OCI-LY1 (cell line): ENCODE measurements around the gene CYTH4.

Source experiments
- H2AFZ ChIP-seq: fragments of 200-600 bp; sonication (generic), shearing (Covaris generic); 2 replicates; pipeline ENCODE4 v1.6.0; 2014; ENCODE audit warnings: antibody characterized with exemption, mild to moderate bottlenecking, low read length
- H3F3A ChIP-seq: fragments of 200-600 bp; sonication (generic), shearing (Covaris generic); 2 replicates; pipeline ENCODE4 v1.6.0; 2014; ENCODE audit warnings: mild to moderate bottlenecking, antibody characterized with exemption, low read length, moderate library complexity; ENCODE audit not compliant: insufficient read depth
- H3K27ac ChIP-seq: fragments of 200-600 bp; sonication (generic); 2 replicates; pipeline ENCODE4 v1.5.1; 2014; ENCODE audit warnings: low read length, mixed run types, mild to moderate bottlenecking, low read depth; ENCODE audit not compliant: poor library complexity, severe bottlenecking
- H3K27me3 ChIP-seq: fragments of 200-600 bp; sonication (generic); 2 replicates; pipeline ENCODE4 v1.6.0; 2014; ENCODE audit warnings: antibody characterized with exemption, mild to moderate bottlenecking, low read length, moderate library complexity; ENCODE audit not compliant: insufficient read depth
- H3K36me3 ChIP-seq: fragments of 200-600 bp; sonication (generic); 2 replicates; pipeline ENCODE4 v1.6.1; 2014; ENCODE audit warnings: mild to moderate bottlenecking, antibody characterized with exemption, low read length, moderate library complexity, mixed read lengths; ENCODE audit not compliant: insufficient read depth
- H3K4me1 ChIP-seq: fragments of 200-600 bp; sonication (generic); 2 replicates; pipeline ENCODE4 v1.5.1; 2014; ENCODE audit warnings: mild to moderate bottlenecking, low read length, moderate library complexity; ENCODE audit not compliant: insufficient read depth, severe bottlenecking
- H3K4me2 ChIP-seq: fragments of 200-600 bp; sonication (generic), shearing (Covaris generic); 2 replicates; pipeline ENCODE4 v1.6.1; 2014; ENCODE audit warnings: low read length
- H3K4me3 ChIP-seq: fragments of 200-600 bp; sonication (generic); 2 replicates; pipeline ENCODE4 v1.5.1; 2014; ENCODE audit warnings: low read length, low read depth, mild to moderate bottlenecking, mixed read lengths; ENCODE audit not compliant: poor library complexity, severe bottlenecking
- H3K79me2 ChIP-seq: fragments of 200-600 bp; shearing (Covaris generic); 2 replicates; pipeline ENCODE4 v1.6.1; 2016; ENCODE audit warnings: mixed run types, low read length, mixed read lengths; ENCODE audit not compliant: insufficient read depth
- H3K9ac ChIP-seq: fragments of 200-600 bp; sonication (generic), shearing (Covaris generic); 2 replicates; pipeline ENCODE4 v1.6.1; 2014; ENCODE audit warnings: mild to moderate bottlenecking, low read length, mixed read lengths
- H3K9me2 ChIP-seq: fragments of 200-600 bp; sonication (generic), shearing (Covaris generic); 2 replicates; pipeline ENCODE4 v1.6.1; 2014; ENCODE audit warnings: low read depth, mild to moderate bottlenecking, low read length, mixed read lengths
- H3K9me3 ChIP-seq: fragments of 200-600 bp; shearing (Covaris generic); 2 replicates; pipeline ENCODE4 v1.6.1; 2014; ENCODE audit warnings: low read length, mixed read lengths
- H4K20me1 ChIP-seq: fragments of 200-600 bp; sonication (generic), shearing (Covaris generic); 2 replicates; pipeline ENCODE4 v1.6.0; 2016; ENCODE audit warnings: mild to moderate bottlenecking, low read length; ENCODE audit not compliant: insufficient read depth
- EZH2 ChIP-seq: fragments of 200-600 bp; sonication (generic), shearing (Covaris generic); IDR thresholded peaks from 2 replicates; pipeline ENCODE4 v1.8.0; 2017; ENCODE audit warnings: borderline replicate concordance, mixed run types, mild to moderate bottlenecking, antibody characterized with exemption, low read length, moderate library complexity, mixed read lengths
- TF ChIP-seq, protein P1 (sequence below): fragments of 200-600 bp; sonication (generic), shearing (Covaris generic); IDR thresholded peaks from 2 replicates; pipeline ENCODE4 v1.5.1; 2017; ENCODE audit warnings: mild to moderate bottlenecking, antibody characterized with exemption, low read length, moderate library complexity, mixed read lengths

The CYTH4 gene

GRCh38 chr22:37244114-37244921 lies 38.0 kb upstream of the CYTH4 start, which contains the start of gene RAC2:
Gene RAC2 (minus strand): TSS chr22:37244269. CDS start chr22:37244148, 121 bp downstream.
- peaks cover 28% of the 10 kb centered on the region for H3K36me3 ChIP-seq
- no peaks in the 10 kb centered on the region for H4K20me1 ChIP-seq
- H3F3A ChIP-seq = 0 out of 2 replicates have a peak, but pooled peaks cover 3% of the 10 kb centered on the region
- H3K27me3 ChIP-seq = no peaks in the 10 kb centered on the region
- TF ChIP-seq, protein P1, sequence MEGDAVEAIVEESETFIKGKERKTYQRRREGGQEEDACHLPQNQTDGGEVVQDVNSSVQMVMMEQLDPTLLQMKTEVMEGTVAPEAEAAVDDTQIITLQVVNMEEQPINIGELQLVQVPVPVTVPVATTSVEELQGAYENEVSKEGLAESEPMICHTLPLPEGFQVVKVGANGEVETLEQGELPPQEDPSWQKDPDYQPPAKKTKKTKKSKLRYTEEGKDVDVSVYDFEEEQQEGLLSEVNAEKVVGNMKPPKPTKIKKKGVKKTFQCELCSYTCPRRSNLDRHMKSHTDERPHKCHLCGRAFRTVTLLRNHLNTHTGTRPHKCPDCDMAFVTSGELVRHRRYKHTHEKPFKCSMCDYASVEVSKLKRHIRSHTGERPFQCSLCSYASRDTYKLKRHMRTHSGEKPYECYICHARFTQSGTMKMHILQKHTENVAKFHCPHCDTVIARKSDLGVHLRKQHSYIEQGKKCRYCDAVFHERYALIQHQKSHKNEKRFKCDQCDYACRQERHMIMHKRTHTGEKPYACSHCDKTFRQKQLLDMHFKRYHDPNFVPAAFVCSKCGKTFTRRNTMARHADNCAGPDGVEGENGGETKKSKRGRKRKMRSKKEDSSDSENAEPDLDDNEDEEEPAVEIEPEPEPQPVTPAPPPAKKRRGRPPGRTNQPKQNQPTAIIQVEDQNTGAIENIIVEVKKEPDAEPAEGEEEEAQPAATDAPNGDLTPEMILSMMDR = no peak
- no peak for TF ChIP-seq EZH2
- H3K4me2 ChIP-seq = peak within 1 kb of the TSS; percentile 80
- H3K79me2 ChIP-seq = peaks cover 8% of the 10 kb centered on the region; the same call in 1 of the 2 replicates
- H3K27ac ChIP-seq = peak within 1 kb of the TSS; percentile 97
- peaks cover 71% of the 10 kb centered on the region for H3K4me1 ChIP-seq
- no peak within 1 kb of the TSS for H2AFZ ChIP-seq
- H3K9me2 ChIP-seq = no peaks in the 10 kb centered on the region
- no peaks in the 10 kb centered on the region for H3K9me3 ChIP-seq
- peak within 1 kb of the TSS; percentile 91 for H3K4me3 ChIP-seq
- H3K9ac ChIP-seq = peak within 1 kb of the TSS; percentile 91

DNA sequence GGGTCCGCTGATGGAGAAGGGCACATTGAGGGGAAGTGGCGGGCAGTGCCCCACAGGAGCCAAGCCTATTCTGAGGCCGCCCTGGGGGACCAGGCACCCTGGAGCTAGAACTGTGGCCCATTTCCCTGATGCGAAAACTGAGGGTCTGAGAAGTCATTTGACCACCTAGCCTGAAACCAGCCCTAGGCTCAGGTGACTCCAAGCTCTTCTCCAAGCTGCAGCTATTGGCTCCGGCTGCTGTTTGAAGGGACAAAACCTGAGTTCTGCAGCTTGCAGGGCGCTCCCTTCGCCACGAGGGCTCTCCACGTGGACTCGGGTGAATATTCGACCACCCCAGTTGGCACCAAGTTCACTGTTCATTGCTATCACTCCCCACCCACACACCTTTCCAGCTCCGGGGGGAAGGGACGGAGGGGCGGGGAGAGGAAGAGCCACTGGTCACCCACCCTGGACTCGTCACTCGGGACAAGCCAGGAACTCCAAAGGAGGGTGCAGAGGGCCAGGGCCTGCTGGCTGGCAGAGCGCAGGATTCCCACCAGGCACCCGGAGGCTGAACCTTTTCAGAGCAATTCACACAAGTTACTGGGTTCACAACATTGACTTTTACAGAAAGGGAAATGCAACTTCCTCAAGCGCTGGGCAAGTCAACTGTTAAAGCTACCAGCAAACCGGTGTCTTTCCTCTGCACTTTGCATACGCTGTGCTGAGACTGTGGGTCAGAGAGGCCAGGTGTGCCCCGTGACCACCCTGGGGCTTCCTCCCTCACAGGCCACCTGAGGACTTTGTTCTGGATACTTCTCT lies 37.2 kb upstream of the CYTH4 start:
- Histone ChIP-seq H4K20me1 (no peaks in the 10 kb centered on the region), H3K9ac (peak overlapping the region; percentile 56), H3K36me3 (peaks cover 20% of the 10 kb centered on the region), H3K4me3 (peak overlapping the region; percentile 91), H2AFZ (no peak overlapping the region), H3K9me2 (no peaks in the 10 kb centered on the region), H3F3A (0 out of 2 replicates have a peak, but pooled peaks cover 3% of the 10 kb centered on the region), H3K27ac (peak overlapping the region; percentile 97), H3K27me3 (no peaks in the 10 kb centered on the region), H3K9me3 (no peaks in the 10 kb centered on the region), H3K79me2 (peaks cover 8% of the 10 kb centered on the region; the same call in 1 of the 2 replicates), H3K4me2 (peak overlapping the region; percentile 80), H3K4me1 (peaks cover 69% of the 10 kb centered on the region)
- TF ChIP-seq, protein P1 = no peak
- no peak for TF ChIP-seq EZH2

GRCh38 chr22:37245740-37246139 lies 36.6 kb upstream of the CYTH4 start:
- no peak overlapping the region for H2AFZ ChIP-seq
- no peak overlapping the region for H3K9ac ChIP-seq
- peaks cover 8% of the 10 kb centered on the region; the same call in 1 of the 2 replicates for H3K79me2 ChIP-seq
- H3K36me3 ChIP-seq = peaks cover 14% of the 10 kb centered on the region
- H4K20me1 ChIP-seq = no peaks in the 10 kb centered on the region
- peak overlapping the region; percentile 97 for H3K27ac ChIP-seq
- H3F3A ChIP-seq = 0 out of 2 replicates have a peak, but pooled peaks cover 3% of the 10 kb centered on the region
- H3K27me3 ChIP-seq = no peaks in the 10 kb centered on the region
- no peak for TF ChIP-seq EZH2
- TF ChIP-seq, protein P1 = no peak
- H3K9me3 ChIP-seq = no peaks in the 10 kb centered on the region
- H3K4me2 ChIP-seq = peak overlapping the region; percentile 80; the same call in 1 of the 2 replicates
- H3K4me3 ChIP-seq = no peak overlapping the region
- no peaks in the 10 kb centered on the region for H3K9me2 ChIP-seq
- H3K4me1 ChIP-seq = peaks cover 65% of the 10 kb centered on the region
